HFF-Myc (cell line): ENCODE results near the gene SH3D21.

ENCODE experiments used
- DNase-seq: peaks from one replicate; pipeline ENCODE4 v3.0.0-alpha.2; 2011; ENCODE audit warnings: low read depth; ENCODE audit errors: extremely low read depth
- H3K4me3 ChIP-seq: replicated peaks from 2 replicates; pipeline ENCODE4 v1.5.1; 2011; ENCODE audit warnings: low read depth, mild to moderate bottlenecking, control low read depth, low read length
- TF ChIP-seq, protein P1 (sequence below): IDR thresholded peaks from 2 replicates; pipeline ENCODE4 v1.5.1; 2012; ENCODE audit warnings: mild to moderate bottlenecking, low read depth, low read length, control low read depth; ENCODE audit errors: missing control alignments

SH3D21 gene

DNA sequence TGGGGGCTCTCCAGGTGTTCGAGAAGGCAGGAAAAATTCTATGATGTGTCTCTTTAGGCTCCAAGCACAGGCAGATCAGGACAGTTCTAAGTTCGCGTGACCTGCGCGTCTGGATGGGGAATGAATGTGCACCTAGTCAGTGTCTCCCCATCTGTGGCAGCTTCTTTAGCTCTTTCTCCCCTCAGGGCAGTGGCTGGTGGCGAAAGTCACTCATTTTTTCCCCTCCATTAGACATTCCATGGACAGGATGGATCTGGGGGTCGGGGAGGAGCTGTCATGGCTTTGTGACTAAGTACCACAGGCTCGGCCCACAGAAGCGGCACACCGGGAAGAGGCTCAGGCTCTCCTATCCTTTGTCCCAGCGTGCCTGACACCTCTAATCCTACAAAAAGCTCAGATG, 48.3 kb downstream of the SH3D21 start:
- no peak for DNase-seq
- TF ChIP-seq, protein P1, sequence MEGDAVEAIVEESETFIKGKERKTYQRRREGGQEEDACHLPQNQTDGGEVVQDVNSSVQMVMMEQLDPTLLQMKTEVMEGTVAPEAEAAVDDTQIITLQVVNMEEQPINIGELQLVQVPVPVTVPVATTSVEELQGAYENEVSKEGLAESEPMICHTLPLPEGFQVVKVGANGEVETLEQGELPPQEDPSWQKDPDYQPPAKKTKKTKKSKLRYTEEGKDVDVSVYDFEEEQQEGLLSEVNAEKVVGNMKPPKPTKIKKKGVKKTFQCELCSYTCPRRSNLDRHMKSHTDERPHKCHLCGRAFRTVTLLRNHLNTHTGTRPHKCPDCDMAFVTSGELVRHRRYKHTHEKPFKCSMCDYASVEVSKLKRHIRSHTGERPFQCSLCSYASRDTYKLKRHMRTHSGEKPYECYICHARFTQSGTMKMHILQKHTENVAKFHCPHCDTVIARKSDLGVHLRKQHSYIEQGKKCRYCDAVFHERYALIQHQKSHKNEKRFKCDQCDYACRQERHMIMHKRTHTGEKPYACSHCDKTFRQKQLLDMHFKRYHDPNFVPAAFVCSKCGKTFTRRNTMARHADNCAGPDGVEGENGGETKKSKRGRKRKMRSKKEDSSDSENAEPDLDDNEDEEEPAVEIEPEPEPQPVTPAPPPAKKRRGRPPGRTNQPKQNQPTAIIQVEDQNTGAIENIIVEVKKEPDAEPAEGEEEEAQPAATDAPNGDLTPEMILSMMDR = no peak
- no peak overlapping the region for H3K4me3 ChIP-seq

DNA sequence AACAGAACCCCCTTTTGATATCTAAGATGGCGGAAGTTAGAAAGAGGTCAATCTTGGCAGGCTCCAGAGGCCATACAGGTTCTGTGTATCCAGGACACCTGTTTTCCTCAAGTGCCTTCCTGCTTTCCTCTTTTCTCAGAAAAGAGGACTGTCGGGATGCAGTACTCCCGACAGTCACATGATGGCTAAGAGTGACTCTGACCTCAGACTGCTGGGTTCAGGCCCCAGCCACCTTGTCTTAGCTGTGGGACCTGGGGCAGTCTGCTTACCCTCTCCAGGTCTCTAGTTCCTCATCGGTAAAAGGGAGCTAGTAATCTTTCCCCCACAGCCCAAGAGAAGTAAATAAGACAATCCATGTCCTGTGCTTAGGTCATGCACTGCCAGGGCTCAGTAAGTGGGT, 49.6 kb downstream of the SH3D21 start:
- DNase-seq = no peak
- no peak overlapping the region for H3K4me3 ChIP-seq
- TF ChIP-seq, protein P1 = no peak

- H3K4me3 ChIP-seq = no peak overlapping the region
- TF ChIP-seq, protein P1 = no peak
- DNase-seq = no peak
These were observed 52.4 kb downstream of the SH3D21 start for GRCh38 chr1:36358514-36359084.

DNA sequence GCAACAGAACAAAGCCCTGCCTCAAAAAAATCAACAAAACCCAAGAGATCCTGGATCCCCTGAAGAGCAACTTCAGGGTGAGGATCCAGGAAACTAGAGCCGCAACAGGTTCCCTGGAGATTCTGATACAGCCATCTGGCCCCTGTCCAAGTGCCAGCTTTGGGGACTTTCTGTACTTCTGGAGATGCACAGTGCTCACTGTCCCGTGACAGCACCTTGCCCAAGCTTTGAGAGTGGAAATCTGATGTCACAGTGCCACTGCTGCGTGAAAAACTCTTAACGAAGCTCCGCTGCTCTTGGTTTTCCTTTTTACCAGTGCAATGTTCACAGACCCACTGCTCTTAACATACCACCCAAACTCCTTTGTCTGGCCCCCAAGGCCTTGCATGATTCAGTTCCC, 53.2 kb downstream of the SH3D21 start:
- H3K4me3 ChIP-seq = no peak overlapping the region
- no peak for DNase-seq
- TF ChIP-seq, protein P1 = no peak

- TF ChIP-seq, protein P1 = no peak
- no peak overlapping the region for H3K4me3 ChIP-seq
- DNase-seq = no peak
These were observed 53.9 kb downstream of the SH3D21 start for GRCh38 chr1:36359911-36360550.

DNA sequence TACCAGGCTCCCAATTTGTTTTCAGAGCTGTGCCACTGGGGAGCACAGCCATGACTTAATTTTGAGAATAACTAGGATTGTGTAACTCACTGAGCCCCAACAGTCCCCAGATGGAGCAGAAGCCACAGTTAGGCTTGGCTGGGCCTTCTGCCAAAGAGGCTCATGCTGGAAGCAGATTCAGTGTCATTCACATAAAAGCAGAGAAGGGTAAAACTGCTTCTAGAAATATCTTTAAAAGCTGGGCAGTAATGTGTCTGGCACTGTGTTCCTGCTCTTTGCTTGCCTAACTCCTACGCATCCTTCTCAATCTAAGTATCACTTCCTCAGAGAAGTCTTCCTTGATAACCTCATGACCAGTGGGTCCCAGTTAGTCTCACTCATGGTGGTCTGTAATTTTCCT, 59.2 kb downstream of the SH3D21 start:
- TF ChIP-seq, protein P1 = no peak
- DNase-seq = no peak
- no peak overlapping the region for H3K4me3 ChIP-seq
